Heart left ventricle (tissue), 16 donors: ENCODE results near the gene PTPRN2. TPM values are rescaled to one million over a fixed set of nuclear protein-coding genes. Genes with fewer than 3 reads are reported as not detected.

Experiments used
- ATAC-seq, 4 donors: fragments of 200-7000 bp; cut with Tn5 transposase; one replicate each; pipeline ENCODE4 v1.9.1; 2020 to 2022; ENCODE audit warnings: moderate library complexity in 4 of 4, mild to moderate bottlenecking in 3 of 4, moderate number of reproducible peaks in 1 of 4
- DNase-seq, 5 donors: peaks; one replicate each; pipeline ENCODE4 v3.0.0-alpha.2; 2020
- H3K27ac ChIP-seq, 12 donors: fragments of 200-600 bp; sonication (generic) in 4 of 12; one replicate each; pipeline versions ENCODE4 v1.5.0 to v1.8.0; 2016 to 2022; ENCODE audit warnings: mild to moderate bottlenecking in 2 of 12
- H3K27me3 ChIP-seq, 9 donors: fragments of 200-600 bp; sonication (generic) in 2 of 9; one replicate each; pipeline versions ENCODE4 v1.5.1 to v1.8.0; 2016 to 2022; ENCODE audit warnings: mild to moderate bottlenecking in 3 of 9
- H3K36me3 ChIP-seq, 9 donors: fragments of 200-600 bp; sonication (generic) in 2 of 9; one replicate each; pipeline versions ENCODE4 v1.5.0 to v1.8.0; 2018 to 2022; ENCODE audit warnings: mild to moderate bottlenecking in 2 of 9
- H3K4me1 ChIP-seq, 12 donors: fragments of 200-600 bp; sonication (generic) in 4 of 12; one replicate each; pipeline versions ENCODE4 v1.5.0 to v1.8.0; 2016 to 2022; ENCODE audit warnings: mild to moderate bottlenecking in 3 of 12
- H3K4me3 ChIP-seq, 12 donors: fragments of 200-600 bp; sonication (generic) in 4 of 12; one replicate each; pipeline versions ENCODE4 v1.5.0 to v1.8.0; 2017 to 2022; ENCODE audit warnings: mild to moderate bottlenecking in 9 of 12, moderate library complexity in 4 of 12
- H3K9me3 ChIP-seq, 12 donors: fragments of 200-600 bp; sonication (generic) in 4 of 12; one replicate each; pipeline versions ENCODE4 v1.5.0 to v1.8.0; 2016 to 2022; ENCODE audit warnings: mild to moderate bottlenecking in 1 of 12
- POLR2A ChIP-seq, 2 donors: fragments of 450-650 bp; IDR thresholded peaks; one replicate each; pipeline ENCODE4 v1.6.1; 2017; ENCODE audit warnings: antibody characterized with exemption in 2 of 2, mild to moderate bottlenecking in 2 of 2, moderate library complexity in 2 of 2
- WGBS, 4 donors: extraction: QIAGEN DNeasy Blood & Tissue Kit in 2 of 4; methylation state at CpG; one replicate each; pipeline versions ENCODE4 v1.1.5 to v1.1.7; 2013 to 2018; 5-methylcytosine and 5-hydroxymethylcytosine counted together
- intact Hi-C, 10 donors: fragments of 100-400 bp; cut with DNase I; formaldehyde crosslinking; loops; one replicate each; pipeline versions ENCODE4 v1.11.1 to v1.14.2; 2022
- polyA plus RNA-seq, 2 donors: library from polyadenylated mRNA; stranded (reverse); fragments of 200-250 nt; gene quantifications; one replicate each; pipeline ENCODE4 v1.2.3, GENCODE V29; 2013
- total RNA-seq, 9 donors: library from RNA; depleted of rRNA in 2 of 9; stranded (reverse); fragments of >200 nt in 2 of 9; fragmentation: NEBNext Ultra II Directional in 3 of 9; extraction: Animal tissue kit (Norgen Biotek cat#: 25700) in 3 of 9; gene quantifications; one replicate each; pipeline versions ENCODE4 v1.1.0 to v1.2.4, GENCODE V29; 2016 to 2023
- TF ChIP-seq, protein P1 (sequence below), 12 donors: fragments of 200-600 bp; sonication (generic) in 4 of 12; IDR thresholded peaks; one replicate each; pipeline versions ENCODE4 v1.5.0 to v1.8.0; 2018 to 2022; ENCODE audit warnings: antibody characterized with exemption in 12 of 12, mild to moderate bottlenecking in 5 of 12
- donor health status: ischemic (EF 13 %, LVEDD 7.1; RV severe dilation, severe dysfunction).
- donor health status: healthy with polysubstance abuse.
- donor health status: DM: no; HTN: yes; CAD: no.
- donor health status: DM: no; HTN: no; CAD: no.
- donor health status: ischemic (EF 25% LVEDD 6.9; RV normal size, moderate dysfunction).
- donor health status: ischemic (EF 25% LVEDD 5.7; RV mildly dilated, moderate dysfunction).
- donor health status: healthy.
- donor health status: DM: yes; HTN: yes; CAD: no.
- donor health status: ischemic (EF 35%, LVEDD 5.7; RV mildly dilated, moderate dysfunction).
- donor health status: nonischemic (EF 11% LVEDD 7.7; RV severe dilation, severe dysfunction).
- donor health status: DM: yes; HTN: yes; CAD: no.
- donor health status: PGD.
- donor health status: ischemic (EF 29% LVEDD 5.4; RV normal size, mild dysfunction).
- donor health status: nonischemic (EF 23%, LVEDD 6.1; RV moderate dilation, normal function).

The PTPRN2 gene
- total and polyA plus RNA-seq, 11 donors: 0.61 to 2.3 (median 1.3) TPM

DNA sequence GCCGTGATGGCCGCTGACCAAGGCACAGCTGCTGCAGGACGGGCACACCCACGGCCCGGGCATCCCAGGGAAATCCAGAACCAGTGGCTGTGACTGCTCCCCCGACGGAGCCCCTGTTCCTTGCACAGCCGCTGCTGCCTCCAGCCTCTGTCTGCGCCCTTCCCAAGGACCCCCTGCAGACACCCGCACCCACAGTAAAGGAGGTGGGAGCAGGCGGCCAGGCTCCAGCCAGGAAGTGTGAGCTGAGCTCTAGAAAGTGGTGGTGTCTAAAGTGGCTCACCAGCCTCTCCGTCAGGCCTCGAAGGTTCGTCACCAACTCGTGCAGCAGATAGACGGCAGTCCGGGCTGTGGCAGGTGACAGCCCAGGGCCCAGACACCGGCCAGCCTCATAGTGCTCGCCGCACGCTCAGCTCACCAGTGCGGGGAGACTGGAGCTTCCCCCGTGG is 944.1 kb downstream of the PTPRN2 start:
- DNase-seq (no peak), ATAC-seq (no peak)
- TF ChIP-seq POLR2A (IDR thresholded peaks at IDR 0.05): no peak
- TF ChIP-seq, protein P1, sequence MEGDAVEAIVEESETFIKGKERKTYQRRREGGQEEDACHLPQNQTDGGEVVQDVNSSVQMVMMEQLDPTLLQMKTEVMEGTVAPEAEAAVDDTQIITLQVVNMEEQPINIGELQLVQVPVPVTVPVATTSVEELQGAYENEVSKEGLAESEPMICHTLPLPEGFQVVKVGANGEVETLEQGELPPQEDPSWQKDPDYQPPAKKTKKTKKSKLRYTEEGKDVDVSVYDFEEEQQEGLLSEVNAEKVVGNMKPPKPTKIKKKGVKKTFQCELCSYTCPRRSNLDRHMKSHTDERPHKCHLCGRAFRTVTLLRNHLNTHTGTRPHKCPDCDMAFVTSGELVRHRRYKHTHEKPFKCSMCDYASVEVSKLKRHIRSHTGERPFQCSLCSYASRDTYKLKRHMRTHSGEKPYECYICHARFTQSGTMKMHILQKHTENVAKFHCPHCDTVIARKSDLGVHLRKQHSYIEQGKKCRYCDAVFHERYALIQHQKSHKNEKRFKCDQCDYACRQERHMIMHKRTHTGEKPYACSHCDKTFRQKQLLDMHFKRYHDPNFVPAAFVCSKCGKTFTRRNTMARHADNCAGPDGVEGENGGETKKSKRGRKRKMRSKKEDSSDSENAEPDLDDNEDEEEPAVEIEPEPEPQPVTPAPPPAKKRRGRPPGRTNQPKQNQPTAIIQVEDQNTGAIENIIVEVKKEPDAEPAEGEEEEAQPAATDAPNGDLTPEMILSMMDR (IDR thresholded peaks at IDR 0.05): no peak
- intact Hi-C loops: no loop called here
- Histone ChIP-seq H3K4me1 (no peaks in the 10 kb centered on the region), H3K27me3 (no peaks in the 10 kb centered on the region), H3K27ac (no peak overlapping the region), H3K4me3 (no peak overlapping the region), H3K36me3 (no peaks in the 10 kb centered on the region), H3K9me3 (peaks cover 0 to 22% (median 9%) of the 10 kb centered on the region in 12 donors)
- WGBS, 4 donors: 82 to 93% (median 91%) methylated on average over 10 to 23 of the region's 23 CpGs

- DNase-seq: no peak
- ATAC-seq: no peak
- WGBS, 4 donors: 81 to 87% (median 85%) methylated on average over 8 of the region's 8 CpGs
Observed at GRCh38 chr7:157641866-157642265, 945.8 kb downstream of the PTPRN2 start.

DNA sequence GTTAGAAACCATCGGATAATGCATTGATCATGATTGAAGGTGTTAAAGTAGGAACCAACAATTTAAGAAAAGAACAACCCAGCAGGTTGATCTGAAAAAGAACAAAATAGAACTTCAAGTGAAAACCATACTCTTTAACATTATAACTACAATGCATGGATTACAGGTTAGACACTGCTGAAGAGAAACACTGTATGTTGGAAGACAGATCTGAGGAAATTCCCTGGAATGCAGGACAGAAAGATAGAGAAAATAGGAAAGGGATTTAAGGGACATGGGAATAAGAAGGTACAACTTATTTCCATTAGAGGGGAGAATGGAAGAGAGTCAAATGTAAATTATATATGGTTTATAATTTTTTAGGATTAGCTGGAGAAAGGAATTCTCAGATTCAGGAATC is 947.5 kb downstream of the PTPRN2 start:
- ATAC-seq: no peak
- intact Hi-C loops: no loop called here

More at GRCh38 chr7:157641866-157642265, 945.8 kb downstream of the PTPRN2 start:
- no peak for TF ChIP-seq POLR2A (IDR thresholded peaks at IDR 0.05)
- TF ChIP-seq, protein P1 (IDR thresholded peaks at IDR 0.05): no peak
- Histone ChIP-seq H3K4me3 (no peak overlapping the region), H3K36me3 (no peaks in the 10 kb centered on the region), H3K9me3 (peaks cover 0 to 22% (median 9%) of the 10 kb centered on the region in 12 donors), H3K4me1 (no peaks in the 10 kb centered on the region), H3K27ac (no peak overlapping the region), H3K27me3 (no peaks in the 10 kb centered on the region)
- intact Hi-C loops: no loop called here

GRCh38 chr7:157638563-157638962 is 949.1 kb downstream of the PTPRN2 start:
- H3K4me1 ChIP-seq: no peaks in the 10 kb centered on the region
- no peak overlapping the region for H3K27ac ChIP-seq
- WGBS, 4 donors: 80 to 90% (median 89%) methylated on average over 8 of the region's 8 CpGs
- no peaks in the 10 kb centered on the region for H3K36me3 ChIP-seq
- no peak overlapping the region for H3K4me3 ChIP-seq
- peaks cover 0 to 4% (median 0%) of the 10 kb centered on the region in 9 donors for H3K27me3 ChIP-seq
- DNase-seq: no peak
- ATAC-seq: no peak
- TF ChIP-seq POLR2A (IDR thresholded peaks at IDR 0.05): no peak
- TF ChIP-seq, protein P1 (IDR thresholded peaks at IDR 0.05): no peak
- intact Hi-C loops: no loop called here
- peaks cover 0 to 22% (median 9%) of the 10 kb centered on the region in 12 donors for H3K9me3 ChIP-seq

More for the DNA sequence above, 947.5 kb downstream of the PTPRN2 start:
- WGBS, 4 donors: 90 to 99% (median 96%) methylated on average over 1 of the region's 1 CpG
- H3K27ac ChIP-seq: no peak overlapping the region
- TF ChIP-seq POLR2A (IDR thresholded peaks at IDR 0.05): no peak
- H3K36me3 ChIP-seq: no peaks in the 10 kb centered on the region
- no peak overlapping the region for H3K4me3 ChIP-seq
- no peaks in the 10 kb centered on the region for H3K4me1 ChIP-seq
- peaks cover 0 to 22% (median 9%) of the 10 kb centered on the region in 12 donors for H3K9me3 ChIP-seq
- no peak for DNase-seq
- no peaks in the 10 kb centered on the region for H3K27me3 ChIP-seq
